ENCODE data around the gene NCKAP5.

DNA sequence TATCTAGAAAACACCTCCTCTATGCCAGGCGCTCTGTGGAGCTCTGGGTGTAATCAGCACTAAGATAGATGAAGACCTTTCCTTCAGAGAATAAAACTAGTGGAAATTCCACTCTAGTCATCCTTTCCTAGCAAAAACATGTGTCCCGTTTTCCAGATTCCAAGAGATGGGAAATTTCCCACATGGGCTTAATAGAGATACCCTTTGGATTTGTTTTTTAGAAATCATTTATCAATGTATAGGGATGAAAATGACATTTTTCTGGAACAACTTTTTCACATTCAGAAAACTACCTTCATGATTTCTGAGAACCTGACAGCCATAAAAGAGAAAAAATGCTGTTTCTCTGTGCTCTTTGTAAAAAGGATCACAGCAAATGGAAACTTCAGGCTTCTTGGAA is 152.1 kb downstream of the NCKAP5 start:
- TF ChIP-seq, protein P1, sequence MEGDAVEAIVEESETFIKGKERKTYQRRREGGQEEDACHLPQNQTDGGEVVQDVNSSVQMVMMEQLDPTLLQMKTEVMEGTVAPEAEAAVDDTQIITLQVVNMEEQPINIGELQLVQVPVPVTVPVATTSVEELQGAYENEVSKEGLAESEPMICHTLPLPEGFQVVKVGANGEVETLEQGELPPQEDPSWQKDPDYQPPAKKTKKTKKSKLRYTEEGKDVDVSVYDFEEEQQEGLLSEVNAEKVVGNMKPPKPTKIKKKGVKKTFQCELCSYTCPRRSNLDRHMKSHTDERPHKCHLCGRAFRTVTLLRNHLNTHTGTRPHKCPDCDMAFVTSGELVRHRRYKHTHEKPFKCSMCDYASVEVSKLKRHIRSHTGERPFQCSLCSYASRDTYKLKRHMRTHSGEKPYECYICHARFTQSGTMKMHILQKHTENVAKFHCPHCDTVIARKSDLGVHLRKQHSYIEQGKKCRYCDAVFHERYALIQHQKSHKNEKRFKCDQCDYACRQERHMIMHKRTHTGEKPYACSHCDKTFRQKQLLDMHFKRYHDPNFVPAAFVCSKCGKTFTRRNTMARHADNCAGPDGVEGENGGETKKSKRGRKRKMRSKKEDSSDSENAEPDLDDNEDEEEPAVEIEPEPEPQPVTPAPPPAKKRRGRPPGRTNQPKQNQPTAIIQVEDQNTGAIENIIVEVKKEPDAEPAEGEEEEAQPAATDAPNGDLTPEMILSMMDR (IDR thresholded peaks at IDR 0.05) = no peak
- no peak for TF ChIP-seq POLR2A (IDR thresholded peaks at IDR 0.05)
